GM12872 (cell line): ENCODE measurements around the gene MTG1.

Source experiments
- CTCF ChIP-seq: IDR thresholded peaks from 3 replicates; pipeline ENCODE4 v1.5.1; 2011; ENCODE audit warnings: low read depth, mild to moderate bottlenecking, low read length, moderate library complexity; ENCODE audit not compliant: insufficient read depth

Gene MTG1

GRCh38 chr10:133394064-133394663 is at the start of gene MTG1:
Gene MTG1, plus strand, starts transcription at chr10:133394157. Its CDS starts 64 bp downstream, at chr10:133394221.
- TF ChIP-seq CTCF, result peak; percentile 23; the same call in 1 of the 3 replicates

- TF ChIP-seq CTCF, result no peak
Observed at GRCh38 chr10:133344236-133344635, 49.7 kb upstream of the MTG1 start.

- TF ChIP-seq CTCF, result no peak
Observed at GRCh38 chr10:133346413-133346812, 47.5 kb upstream of the MTG1 start.

GRCh38 chr10:133347710-133348517 is 46.0 kb upstream of the MTG1 start:
- TF ChIP-seq CTCF, result no peak

GRCh38 chr10:133349160-133349568 is 44.8 kb upstream of the MTG1 start:
- no peak for TF ChIP-seq CTCF

- no peak for TF ChIP-seq CTCF
Observed at GRCh38 chr10:133349577-133350011, 44.4 kb upstream of the MTG1 start.

GRCh38 chr10:133350283-133350949 is 43.5 kb upstream of the MTG1 start:
- TF ChIP-seq CTCF, result no peak
